HG03432 (cell line): Measurements from ENCODE around the gene ALK.

Experiments
- ATAC-seq: cut with Tn5 transposase; IDR thresholded peaks from one replicate; pipeline ENCODE4 v1.9.1; 2021; ENCODE audit warnings: mild to moderate bottlenecking, moderate library complexity; ENCODE audit not compliant: unreplicated experiment

Gene ALK

DNA sequence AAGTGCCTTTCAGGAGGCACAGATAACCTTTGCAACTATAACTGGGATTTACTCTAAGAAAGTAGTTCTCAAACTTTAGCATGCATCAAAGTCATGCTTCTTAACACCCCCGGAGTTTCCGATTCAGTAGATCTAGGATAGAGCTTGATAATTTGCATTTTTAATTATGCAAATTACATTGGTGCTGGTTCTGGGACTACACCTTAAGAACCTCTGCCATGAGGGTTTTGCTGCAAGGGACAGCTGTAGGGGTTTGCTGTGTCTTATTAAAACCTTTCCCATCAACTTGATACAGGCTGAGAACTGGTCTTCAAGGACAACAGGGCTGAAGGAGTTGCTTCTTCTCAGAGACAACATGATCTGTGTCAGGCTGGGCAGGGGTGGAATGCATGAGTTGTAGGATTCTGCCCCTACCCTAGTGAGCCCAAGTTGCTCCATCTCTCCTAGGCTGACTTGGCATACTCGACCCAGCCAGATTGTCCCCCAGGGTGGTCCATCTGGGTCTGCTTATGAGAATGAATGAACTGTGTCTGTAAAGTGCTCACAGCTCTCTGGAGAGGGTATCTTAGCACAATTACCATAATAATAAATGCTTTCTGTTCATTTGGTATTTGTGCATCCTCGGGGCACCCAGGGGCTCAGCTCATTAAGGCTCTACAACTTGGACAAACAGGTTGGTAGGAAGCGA, 573.5 kb downstream of the ALK start:
- ATAC-seq: no peak

DNA sequence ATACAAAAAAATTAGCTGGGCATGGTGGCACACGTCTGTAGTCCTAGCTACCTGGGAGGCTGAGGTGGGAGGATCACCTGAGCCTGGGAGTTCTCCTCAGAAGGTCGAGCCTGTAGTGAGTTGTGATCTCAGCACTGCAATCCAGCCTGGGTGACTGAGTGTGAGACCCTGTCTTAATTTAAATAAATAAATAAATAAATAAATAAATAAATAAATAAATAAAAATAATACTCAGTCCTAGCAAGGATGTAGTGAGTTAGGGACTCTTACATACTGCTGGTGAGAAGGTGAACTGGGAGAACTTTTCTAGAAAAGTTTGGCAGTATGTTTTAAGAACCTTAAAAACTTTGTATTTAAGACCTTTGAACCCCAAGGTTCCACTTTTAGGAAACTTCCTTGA, 576.1 kb downstream of the ALK start:
- no peak for ATAC-seq

DNA sequence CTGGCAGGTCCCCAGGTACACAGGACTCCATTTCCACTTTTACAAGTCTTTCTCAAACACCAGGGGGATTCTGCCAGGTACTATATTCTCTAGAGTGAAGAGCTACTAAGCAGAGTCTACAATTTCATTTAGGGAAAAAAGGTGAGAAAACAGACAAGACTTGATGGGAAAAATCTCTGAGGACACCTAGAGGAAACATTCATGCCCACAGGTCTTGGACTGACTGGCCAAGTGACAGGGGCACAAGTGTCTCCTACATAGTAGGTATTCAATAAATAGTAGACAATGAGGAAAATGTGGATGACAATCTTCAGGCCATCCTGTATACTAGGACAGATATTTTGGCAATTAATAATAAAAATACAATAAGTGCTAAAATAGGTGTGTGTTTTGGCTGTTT, 577.6 kb downstream of the ALK start:
- no peak for ATAC-seq

DNA sequence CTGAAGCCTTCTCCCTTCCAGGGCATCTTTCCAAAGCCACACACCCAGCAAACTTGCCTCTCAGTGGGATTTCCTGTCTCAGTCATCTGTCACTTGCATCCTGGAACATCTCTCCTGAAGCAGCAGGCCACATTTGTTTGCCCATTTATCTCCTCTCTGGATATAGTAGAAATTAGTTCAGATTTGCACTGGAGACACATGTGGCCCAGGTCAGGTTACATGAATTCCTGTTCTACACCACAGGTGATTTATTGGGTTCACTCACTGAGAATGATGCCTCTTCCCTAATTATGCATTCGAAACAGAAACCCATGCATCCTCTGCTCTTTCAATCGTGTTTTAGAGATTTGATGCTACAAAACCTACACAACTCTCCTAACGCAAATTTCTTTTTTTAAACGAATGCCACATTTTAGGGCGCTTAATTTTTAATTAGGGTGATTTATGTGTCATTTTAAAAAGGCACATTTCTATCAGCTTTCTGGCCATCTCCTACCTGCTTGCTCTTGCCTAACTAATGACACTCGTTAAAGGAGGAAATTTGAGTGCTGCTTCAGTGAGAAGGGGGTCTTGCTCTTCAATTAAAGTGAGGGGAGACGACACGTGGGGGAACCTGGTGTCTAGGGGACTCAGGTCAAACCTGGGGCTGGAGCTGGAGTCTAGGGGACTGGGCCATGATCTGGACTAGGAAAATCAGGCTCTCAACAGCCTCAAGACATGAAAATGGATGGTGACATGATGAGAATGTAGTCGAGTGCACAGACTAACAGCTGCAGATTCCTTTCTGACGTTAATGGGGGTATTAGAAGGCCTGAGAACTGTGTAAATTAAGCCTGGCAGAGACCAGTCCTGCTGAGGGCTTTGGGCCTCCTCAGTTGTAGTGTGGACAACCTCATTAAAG, 584.8 kb downstream of the ALK start:
- no peak for ATAC-seq

DNA sequence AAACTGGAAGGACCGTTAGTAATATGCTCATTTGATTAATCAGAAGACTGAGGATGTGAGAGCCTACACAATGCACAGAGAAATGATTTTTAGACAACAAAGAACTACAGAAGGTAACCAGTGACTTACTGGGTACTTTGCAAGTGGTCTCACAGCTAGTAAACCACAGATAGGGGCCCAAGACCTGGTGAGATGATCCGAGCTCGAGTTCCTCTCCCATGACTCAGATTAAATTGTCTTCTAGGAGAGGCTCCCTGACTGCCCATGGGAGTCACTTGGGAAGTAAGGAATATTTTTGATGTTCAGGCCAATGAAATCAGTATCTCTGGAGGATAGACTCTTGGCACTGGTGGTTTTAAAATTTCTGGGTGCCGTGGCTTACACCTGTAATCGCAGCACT, 586.0 kb downstream of the ALK start:
- no peak for ATAC-seq

DNA sequence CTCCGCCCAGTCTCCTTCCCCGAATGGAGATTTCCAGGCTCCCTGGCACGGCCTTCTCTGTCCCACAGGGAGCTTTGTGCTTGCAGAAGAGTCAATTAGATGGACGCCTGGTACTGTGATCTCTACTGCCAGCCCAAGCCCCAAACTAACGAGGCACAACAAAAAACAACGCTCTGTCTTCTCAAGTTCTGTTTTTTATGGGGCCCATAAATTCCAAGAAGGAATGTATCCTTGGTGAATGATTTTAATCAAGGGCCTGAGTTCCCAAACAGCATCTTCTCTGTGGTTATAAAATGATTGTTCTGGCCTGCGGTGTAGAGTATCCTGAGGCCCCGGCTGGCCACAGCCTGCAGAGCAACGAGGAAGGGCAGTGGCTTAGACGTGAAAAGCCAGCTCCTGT, 586.7 kb downstream of the ALK start:
- ATAC-seq: no peak

DNA sequence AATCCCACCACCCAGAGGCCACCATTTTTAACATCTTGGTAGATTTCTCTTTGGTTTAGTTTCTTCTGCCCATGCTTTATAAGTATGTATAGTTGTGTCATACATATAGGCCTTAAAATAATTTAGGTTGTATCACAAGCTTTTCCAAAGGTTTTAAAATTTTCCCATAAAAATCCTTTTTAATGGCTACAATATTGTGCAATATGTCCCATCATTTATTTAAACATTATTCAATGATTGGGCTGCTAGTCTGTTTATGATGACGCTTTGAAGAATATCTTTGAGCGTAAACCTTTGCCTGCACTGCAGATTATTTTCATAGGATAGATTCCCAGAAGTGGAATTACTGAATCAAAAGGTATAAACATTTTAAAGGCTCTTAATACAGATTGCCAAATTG, 588.8 kb downstream of the ALK start:
- ATAC-seq: no peak

DNA sequence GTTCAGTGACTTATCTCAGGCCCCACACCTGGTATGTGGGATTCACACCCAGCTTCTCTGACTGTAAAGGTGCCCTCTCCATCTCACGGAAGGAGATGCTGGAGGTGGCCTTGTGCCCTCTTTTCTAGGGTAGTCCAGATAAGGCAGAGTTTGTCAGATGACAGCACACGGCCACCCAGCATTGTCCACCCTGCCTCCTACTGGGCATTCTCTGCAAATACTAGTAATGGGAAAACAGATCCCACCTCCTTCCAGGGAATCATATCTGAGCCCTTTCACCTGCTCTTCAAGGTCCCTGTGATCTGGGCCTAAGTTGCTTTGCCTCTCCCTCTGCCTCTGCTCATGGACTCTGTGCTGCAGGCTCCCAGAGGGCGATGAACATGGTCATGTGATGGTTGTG, 591.5 kb downstream of the ALK start:
- ATAC-seq: no peak

DNA sequence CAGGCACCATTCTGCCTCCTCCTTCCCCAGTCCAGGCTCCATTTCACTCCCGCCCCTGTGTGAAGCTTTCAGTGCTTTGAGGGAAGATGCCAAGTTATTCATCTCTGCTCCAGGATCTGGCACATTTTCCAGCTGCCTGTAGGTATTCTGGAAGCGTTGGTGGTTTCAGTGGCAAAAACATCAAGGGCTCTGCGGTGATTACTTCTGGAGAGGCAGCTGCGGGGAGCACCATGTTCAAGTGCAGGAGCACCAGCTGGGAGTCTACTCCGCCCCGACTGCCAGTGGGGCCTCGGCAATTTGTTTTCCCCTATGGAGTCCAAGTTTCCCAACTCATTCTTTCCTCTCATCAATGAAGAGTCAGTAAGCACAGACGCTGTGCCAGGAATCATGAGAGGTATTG, 594.5 kb downstream of the ALK start:
- no peak for ATAC-seq

DNA sequence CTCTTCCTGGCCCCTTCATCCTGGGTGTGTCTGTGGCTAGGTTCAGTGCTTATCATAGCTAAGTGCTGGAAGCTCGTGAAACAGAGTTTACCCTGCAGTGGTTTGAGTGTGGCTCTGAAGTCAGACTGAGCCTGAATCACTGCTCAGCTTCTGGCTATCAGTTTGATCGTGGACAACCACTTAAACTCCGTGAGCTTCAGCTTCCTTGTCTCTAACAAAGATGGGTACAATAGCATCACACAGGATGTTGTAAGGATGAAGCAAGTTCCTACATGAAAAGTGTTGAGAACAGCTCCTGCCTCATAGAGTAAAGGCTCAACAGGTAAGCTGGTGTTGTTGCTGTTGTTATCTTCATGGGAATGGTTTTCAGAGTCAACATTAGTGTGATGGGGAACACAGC, 595.8 kb downstream of the ALK start:
- ATAC-seq: no peak

DNA sequence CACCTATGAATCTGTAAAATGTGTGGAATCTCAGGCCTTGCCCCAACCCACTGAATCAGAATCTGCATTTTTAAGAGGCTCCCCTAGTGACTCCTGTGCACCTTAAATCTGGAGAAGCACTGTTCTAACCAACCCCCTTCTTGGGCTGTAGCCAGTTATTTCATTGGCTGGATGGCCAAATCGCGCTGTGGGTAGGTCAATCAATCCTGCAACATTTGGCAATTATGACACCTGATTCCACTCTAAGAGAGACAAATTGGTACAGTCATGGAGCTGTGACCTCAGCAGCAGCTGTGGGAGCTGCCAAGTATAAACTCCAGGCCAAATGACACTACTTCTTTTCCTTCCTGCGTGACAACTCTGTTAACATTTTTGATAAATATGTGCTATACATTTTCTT, 597.4 kb downstream of the ALK start:
- ATAC-seq: no peak

DNA sequence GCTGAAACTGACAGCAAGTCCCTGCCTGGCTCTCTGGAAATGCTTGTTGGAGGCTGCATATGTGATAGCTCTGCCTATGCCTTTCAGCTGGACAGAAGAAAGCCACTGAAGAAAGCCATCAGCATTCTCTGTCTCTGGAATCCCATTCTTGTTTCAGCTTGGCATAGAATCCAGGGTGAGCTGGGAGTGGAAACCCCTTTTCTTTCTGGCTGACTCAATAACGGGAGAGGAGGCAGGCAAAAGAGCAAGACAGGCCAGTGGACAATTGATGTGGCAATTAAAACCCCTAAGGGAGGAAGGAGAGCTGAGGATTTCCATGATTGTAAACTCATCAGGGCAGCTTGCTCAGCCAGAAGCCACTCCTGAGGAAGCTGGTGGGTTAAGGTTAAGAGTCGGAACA, 598.1 kb downstream of the ALK start:
- no peak for ATAC-seq

DNA sequence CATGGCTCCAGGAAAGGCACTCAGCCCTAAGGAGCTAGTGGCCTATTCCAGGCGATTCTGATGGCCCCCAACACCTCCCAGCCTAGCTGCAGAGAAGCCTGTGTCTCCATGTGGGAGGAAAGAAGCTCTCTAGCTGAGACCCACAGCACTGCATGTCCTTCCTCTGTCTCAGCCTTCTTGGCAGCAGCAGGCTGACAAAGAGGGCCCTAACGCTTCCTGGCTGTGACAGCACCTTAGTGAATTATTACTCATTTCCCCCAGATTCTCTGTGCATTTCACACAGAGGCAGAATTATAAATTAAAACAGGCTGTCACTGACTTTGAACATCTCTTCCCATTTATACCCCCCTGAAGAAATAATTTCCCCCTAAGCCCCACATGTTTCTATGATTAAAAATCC, 599.4 kb downstream of the ALK start:
- ATAC-seq: no peak

DNA sequence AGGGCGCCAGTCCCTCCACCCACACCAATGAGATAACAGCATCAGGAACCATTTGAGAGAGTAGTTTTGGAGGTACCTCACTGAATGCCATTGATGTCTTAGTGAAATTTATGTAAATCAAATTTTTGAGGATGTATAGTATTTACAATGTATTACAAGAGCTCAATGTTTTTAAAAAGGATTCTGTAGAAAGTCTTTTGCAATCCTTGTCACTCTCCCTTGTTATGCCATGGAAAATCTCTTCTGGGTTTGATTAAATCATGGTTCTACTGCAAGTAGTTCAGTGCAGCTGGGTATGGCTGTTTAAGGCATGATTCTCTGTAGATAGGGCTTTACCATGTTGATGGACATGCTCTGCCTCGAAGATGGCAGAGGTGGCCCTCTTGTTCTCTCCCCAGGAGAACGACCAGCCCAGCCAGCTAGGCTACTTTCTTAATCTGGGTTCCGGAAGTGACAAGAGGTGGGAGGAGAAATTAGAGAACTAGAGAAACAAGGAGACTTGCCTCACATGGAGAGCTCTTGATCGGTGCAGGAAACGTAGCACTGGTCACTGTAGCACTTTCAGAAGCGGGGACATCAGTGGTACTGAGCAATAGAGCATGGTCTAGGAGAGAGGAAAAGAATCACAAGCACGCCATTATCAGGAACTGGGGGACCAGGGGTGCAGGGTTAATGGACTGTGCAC, 603.4 kb downstream of the ALK start:
- ATAC-seq: no peak

DNA sequence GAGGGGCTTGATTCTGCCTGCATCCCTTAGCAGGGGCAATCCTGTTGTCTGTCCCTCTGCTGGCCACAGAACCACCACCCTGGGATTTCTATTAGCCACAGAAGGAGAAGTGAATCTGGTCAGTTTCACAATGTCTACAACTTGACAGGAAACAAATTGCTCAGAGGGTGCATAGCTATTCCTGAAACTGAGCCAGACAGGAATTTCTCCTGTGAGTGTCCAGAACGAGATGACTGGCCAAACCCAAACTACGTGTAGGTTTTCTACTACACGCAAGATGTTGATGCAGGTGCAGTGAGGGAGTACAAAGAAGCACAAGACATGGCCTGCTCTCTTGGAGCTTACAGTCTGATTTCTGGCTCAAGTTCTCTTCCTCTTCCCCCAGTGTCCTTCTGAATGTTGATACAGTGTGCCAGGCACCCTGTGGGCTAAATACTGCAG, 604.3 kb downstream of the ALK start:
- ATAC-seq: peak; percentile 45

DNA sequence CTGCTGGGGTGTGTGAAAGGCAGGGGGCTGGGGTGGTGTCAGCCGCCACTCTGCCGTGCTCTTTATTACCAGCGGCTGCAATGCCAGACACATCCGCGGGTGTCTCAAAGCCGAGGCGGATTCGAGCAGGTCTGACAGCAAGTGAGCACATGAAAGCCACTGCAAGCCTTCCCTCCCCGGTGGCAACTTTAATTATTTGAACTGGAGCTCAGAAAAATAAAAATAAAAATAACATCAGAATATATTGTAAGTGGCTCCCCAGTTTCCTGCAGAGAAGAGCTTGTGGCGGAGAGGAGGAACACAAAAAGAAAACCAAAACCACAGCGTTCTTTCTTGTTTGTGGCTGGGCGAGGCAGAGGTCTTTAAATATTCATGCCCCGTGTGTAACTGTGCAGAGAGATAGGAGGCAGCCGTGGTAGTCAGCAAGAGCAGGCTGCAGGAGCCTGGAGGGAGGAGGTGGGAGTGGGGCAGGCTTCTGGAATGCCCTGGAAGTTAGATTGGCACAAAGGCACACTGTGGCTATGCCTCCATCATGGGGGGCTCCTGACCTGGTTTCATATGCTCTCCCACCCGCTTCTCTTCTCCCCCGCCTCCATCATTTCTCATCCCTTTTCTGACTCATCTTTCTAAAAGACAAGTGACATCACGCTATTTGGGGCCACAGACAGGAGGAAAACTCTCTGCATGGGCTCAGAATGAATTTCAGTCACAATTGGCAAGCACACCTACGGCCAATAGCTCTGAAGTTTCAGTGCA, 606.4 kb downstream of the ALK start:
- ATAC-seq: peak; percentile 81

DNA sequence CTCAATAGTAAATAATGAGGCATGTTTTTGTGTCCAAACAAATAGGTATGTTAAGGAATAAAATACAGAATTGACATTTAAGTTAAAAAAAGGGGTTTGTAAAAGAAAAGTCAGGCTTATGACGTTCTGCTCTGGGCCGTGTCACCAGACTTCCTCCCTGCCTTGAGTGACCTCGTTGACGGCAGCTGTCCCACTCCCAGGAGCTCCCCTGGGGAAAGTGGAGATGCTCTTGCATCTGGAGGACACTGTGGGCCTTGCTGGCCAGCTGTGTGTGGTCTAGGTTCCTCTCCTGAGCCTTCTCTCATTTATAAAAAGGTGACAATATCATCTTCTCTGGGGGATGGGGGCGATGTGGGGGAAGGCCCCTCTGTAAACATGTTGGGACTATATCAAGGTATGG, 609.9 kb downstream of the ALK start:
- no peak for ATAC-seq

DNA sequence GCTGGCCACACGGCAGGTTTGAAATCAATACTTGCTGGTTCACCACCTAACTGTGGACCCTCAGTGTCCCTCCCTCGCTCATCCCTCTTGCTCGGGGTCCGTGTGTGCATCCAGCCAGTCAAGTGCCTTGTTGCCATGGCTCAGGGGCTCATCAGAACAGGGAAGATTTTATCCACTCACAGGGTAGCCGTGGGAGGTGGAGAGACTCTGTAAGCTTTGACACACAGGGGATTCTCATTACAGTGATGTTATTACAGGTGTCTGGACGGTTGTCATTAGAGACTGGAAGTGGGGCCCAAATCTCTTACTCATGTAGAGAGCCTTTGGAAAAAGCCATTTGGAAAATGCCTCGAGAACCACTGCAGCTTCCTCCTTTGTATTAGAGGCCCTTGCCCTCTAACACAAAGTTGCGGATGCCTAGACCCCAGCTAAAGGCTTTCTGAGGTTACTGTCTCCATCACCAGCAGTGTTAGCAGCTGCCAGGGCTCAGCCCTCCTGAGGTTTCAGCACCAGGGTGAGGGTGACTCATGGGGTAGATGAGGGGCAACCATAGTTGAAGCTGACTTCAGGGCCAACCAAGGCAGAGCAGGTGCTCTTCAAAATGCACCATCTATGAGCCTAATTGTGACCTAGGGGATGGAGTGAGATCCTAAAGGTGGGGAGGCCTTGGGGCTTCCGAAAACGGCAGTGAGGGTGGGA, 610.6 kb downstream of the ALK start:
- ATAC-seq: no peak

DNA sequence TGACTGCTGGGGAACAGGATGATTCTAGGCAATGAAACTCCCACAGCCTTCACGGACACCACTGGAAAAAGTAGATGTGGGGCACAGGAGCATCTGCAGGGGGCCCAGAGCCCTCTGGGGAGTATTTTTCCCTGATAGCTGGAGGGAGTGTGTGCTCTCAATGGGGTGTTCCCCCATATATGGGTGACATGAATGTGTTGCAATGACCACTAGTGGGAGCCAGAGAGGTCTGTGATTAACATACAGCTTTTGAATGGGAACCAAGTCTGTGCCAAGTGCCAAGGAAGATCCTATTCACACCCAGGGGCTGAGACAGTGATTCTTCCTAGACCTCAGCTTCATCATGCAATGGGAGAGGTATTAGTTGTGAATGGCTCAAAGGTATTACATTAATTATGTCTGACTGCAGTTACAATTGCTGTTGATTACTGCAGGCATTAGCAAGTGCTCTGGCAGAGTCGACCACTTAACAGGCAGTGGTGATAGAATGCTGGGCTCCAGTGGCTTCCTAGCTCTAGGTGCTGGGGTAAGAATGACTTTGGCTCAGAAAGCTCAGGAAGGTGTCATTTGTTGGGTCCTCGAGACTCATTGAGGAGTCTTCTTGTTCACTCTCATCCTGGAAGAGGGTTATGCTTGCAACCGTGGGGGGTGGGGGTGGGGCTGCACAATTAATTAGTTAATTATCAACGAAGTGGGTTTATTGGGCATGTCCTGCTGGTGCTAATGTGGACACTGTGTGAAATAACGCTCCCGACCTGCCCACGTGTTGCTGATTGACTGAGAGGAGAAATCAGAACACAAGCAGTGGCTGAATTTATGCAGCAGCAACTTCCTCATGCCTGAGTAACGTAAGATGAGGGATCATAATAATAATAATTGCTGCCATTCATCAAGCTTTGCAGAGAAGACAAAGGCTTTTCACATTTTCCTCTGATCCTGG, 612.0 kb downstream of the ALK start:
- ATAC-seq: peak; percentile 72
